Raji (cell line): Measurements from ENCODE around the gene NPB.
A peak's percentile ranks its signal among the peaks of the same experiment; 100 is the strongest.

Experiments used
- POLR2A ChIP-seq: IDR thresholded peaks from 2 replicates; pipeline ENCODE4 v1.6.1; 2011; ENCODE audit warnings: low read depth, low read length, control low read depth; ENCODE audit not compliant: insufficient read depth

NPB gene

GRCh38 chr17:81867170-81867990, 34.7 kb upstream of the NPB start:
- peak; percentile 71 for TF ChIP-seq POLR2A

- TF ChIP-seq POLR2A: peak; percentile 48; the same call in 1 of the 2 replicates
These were observed 33.9 kb upstream of the NPB start for GRCh38 chr17:81867991-81868673.

- no peak for TF ChIP-seq POLR2A
These were observed 33.3 kb upstream of the NPB start for GRCh38 chr17:81868674-81869220.

- no peak for TF ChIP-seq POLR2A
These were observed 32.6 kb upstream of the NPB start for GRCh38 chr17:81869221-81870130.

GRCh38 chr17:81870131-81870980, 31.7 kb upstream of the NPB start:
- no peak for TF ChIP-seq POLR2A

GRCh38 chr17:81870981-81871386, 31.1 kb upstream of the NPB start, which contains the start of gene ARHGDIA:
Gene ARHGDIA, minus strand, starts transcription at chr17:81871337. Its CDS starts 1,407 bp downstream, at chr17:81869930.
- TF ChIP-seq POLR2A: no peak

GRCh38 chr17:81871387-81872230, 30.4 kb upstream of the NPB start:
- peak; percentile 77 for TF ChIP-seq POLR2A

- no peak for TF ChIP-seq POLR2A
These were observed 24.5 kb upstream of the NPB start for GRCh38 chr17:81877569-81877968.

GRCh38 chr17:81878294-81878693, 23.7 kb upstream of the NPB start:
- no peak for TF ChIP-seq POLR2A

GRCh38 chr17:81879121-81879520, 22.9 kb upstream of the NPB start:
- TF ChIP-seq POLR2A: no peak

- TF ChIP-seq POLR2A: no peak
These were observed 17.5 kb upstream of the NPB start for GRCh38 chr17:81884520-81884919.

- no peak for TF ChIP-seq POLR2A
These were observed 17.1 kb upstream of the NPB start for GRCh38 chr17:81884968-81885367.

GRCh38 chr17:81885454-81885853, 16.6 kb upstream of the NPB start:
- no peak for TF ChIP-seq POLR2A
